Activated T-cell treated with anti-CD3 and anti-CD28 coated beads for 1 hour (primary cell): ENCODE data around the gene ATP5F1E.
A peak's percentile ranks its signal among the peaks of the same experiment; 100 is the strongest.
"Not testable (repeated sequence)": the region's sequence is repeated elsewhere in the genome, so short reads cannot be mapped to it uniquely, and the experiment has no call there.

ENCODE experiments used
- DNase-seq: peaks from one replicate; pipeline ENCODE4 v3.0.0-alpha.2; 2020; ENCODE audit warnings: low read depth

The ATP5F1E gene

DNA sequence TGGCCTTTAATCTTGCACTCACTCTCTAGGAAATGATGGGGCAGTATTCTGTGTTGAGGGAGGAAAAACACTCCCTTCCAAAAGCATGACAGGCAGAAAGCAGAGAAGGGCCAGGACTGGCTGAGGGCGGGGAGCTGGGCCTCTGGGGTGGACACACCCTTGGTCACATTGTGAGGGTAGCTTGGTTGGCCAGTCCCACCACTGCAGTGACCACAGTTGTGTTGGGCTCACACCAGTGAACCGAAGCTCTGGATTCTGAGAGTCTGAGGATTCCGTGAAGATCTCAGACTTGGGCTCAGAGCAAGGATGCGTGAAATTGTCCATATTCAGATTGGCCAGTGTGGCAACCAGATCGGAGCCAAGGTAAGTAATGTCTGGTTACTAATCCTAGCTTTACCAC, 12.9 kb downstream of the ATP5F1E start, which contains the start of gene TUBB1:
TSS of gene TUBB1 (plus strand) at position 213 of the 400 bp plus-strand sequence. CDS start at position 307, 94 bp downstream.
- no peak for DNase-seq

DNA sequence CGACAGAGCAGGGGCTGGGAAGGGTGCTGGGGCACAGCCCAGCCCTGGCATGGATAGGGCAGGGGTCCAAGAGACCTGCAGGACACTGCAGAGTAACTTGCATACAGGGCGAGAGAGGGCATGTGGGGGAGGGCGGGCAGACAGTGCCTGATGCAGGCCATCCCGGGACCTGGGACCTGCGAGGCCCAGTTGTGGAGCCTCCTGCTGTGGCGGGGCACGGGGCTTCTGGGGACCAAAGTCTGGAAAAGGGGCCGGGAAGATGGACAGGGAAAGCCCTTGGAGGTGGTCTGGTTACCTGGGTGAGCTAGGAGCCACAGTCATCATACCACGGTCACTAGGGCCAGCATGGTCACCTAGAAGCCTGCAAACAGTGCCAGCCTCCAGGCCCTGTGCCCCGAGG, 13.3 kb downstream of the ATP5F1E start:
- no peak for DNase-seq

DNA sequence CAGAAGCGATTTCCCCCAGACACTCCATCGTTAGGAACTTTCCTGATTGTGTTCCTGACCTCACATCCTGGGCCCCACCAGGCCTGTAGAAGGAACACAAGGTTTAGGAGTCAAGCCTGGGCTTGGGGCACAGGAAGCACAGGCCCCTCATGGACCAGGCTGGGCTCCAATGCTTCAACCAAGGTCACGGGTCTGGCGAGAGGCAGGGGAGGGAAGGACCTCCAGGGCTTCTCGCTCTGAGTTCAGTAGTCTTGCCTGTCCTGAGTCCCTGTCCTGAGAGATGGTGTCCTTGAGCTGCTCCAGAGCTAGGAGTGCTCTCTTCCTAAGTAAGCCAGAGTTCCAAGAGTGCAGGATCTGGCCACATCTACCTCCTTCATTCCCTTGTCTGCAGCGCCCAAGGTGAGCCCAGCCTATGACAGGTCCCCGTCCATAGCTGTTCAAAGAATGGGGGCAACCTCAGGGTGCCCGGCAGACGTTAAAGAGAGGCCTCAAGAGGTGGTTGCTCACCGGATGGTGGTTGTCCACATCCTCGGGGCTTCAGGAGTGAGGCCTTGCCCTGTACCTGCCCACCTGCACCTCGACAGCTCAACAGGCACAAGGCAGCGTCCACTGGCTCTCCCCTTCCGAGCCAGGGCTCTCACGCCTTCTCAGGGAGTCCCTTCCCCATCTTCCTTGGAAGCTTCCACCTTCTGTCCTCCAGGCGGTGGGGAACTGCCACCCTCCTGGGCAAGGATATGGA, 14.5 kb downstream of the ATP5F1E start:
- no peak for DNase-seq

DNA sequence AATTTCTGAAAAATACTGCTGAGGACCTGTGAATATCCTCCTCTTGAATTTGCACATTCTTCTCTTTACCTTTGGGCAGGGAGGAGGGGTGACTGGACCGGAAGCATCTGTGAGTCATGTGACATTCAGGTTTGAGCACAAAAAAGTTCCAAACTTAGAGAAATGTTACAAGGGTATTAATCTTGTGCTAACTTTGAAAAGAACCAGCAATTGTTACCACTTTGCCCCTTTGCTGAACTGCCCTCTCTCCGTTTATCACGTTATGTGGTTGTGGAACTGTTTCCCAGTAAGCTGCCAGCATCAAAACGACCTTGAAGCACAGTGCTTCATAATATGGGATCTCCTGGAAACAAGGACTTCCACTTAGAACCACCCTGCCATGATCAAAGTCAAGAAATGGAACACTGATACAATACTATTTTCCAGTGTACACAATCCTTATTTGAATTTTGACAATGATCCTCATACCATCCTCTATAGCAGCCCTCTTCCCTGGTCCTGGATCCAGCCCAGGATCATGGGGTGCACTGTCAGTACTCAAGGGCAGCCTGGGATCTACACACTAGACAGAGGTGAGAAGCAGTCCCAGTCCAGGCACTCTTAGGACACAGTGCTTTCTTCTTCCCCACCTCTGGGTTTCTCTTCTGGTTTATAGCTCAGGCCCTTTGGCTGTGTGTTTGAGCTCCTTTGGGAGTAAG, 15.2 kb downstream of the ATP5F1E start:
- no peak for DNase-seq

DNA sequence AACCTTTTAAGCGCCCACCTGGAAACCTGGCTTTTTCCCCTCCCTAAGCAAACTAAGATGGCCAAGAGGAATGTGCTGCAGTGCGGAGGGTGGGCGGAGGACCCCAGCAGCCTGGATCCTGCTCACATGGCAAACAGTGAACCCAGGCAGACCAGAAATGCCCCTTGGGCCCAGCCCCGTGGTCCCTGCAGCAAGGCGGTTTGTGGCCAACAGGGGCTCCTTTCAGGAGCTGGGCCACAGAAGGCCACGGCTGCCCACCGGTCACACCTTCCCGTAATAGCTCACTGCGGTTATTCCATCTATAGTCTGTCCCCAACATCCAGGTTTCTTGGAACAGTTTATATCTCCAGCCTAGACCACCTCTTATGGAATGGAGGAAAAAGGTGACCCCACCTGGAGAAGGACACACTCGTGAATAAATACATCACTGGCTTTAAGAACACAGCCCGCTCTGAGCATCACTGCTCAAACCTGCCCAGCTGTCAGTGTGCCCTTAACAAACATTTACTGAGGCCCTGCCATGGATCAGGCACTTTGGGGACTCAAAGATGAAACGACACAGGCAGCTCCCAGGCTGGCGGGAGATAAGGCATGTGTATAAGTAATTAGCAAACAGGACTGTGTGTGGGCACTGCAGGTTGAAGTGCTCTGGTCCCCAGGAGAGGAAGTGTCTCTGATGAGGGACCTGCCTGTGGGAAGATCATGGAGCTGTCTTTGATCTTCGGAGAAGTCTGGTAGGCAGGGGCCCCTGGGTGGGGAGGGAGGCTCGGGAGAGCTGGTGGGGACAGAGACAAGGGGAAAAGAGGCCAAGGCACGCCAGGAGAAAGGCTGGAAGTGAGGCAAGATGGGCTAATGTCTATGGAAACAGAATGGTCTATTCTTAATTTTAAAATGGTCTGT, 16.1 kb downstream of the ATP5F1E start:
- no peak for DNase-seq

DNA sequence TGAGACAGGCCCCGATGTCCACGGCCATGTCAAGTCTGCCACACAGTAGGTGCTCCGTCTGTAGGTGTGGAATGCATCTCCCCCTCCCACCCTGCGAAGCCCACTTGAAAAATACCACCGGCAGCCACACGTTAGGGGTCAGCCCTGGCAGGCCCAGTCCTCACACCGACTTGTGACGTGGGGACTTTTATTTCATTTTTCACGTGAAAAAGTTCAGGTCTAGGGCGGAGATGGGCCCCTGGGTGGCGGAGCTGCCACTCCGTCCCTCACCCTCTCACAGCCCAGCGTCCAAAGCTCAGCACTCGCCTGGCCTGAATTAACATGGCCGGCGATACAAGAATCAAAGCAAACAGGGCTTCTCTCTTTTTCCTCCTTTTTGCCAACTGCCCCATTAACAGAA, 16.7 kb downstream of the ATP5F1E start:
- no peak for DNase-seq

DNA sequence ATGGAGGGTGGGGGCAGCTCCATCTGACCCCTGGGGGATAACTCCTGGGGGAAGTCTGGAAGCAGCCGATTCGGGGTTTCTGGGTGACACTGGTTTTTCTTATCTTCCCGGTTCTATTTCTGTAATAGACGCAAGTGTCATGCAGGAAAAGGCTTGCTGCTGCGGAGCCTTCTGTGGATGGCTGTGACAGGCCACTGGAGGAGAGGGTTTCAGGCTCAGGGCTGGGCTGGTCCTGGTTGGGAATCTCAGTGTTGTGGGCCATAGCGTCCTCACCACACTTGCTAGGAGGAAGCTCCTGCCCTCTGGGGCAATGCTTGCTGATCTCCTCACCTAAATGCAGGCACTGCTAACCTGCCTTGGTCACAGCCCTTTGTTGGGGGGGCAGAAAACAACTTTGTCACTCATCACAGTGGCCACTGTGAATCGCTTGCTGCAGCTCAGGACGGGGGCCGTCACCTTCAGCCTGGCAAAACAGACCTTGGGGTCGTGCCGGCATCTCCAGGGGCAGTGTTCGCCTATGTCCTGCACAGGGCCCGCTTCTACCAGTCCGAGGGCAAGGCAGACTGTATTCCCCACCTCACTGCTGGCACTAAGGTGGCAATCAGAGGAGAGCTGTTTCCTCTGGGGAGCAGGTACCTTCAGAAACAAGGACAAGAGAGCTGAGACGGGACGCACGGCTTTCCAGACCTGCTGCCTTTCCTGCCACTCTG, 17.3 kb downstream of the ATP5F1E start:
- DNase-seq = no peak

DNA sequence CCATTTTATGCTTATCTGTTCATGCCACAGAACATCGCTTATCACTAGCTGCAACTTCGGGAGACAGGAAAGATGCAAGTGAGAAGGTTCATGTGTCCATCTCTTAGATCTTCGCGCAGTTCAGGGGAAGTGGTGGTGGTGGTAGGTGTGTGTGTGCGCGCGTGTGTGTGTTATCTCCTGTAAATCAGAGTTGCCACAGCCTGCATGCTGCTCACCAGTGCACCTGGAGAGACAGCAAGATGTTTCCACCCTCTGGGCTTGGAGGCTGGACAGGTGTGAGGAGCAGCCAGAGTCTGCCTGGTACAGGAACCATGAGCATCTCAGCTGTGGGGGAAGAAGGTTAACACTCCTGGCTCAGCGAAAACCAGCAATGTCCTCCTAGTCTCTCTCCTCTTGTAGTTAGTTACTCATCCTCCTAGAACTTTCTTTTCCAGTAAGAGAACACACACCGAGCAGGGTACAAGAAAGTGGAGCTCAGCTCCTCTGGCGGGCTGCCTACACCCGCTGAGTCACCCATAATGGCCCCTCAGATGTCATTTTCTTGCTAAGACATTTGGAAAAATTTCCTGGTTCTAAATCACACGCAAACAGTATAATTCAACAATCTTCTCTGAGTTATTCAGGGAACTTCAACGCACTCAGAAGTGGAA, 18.1 kb downstream of the ATP5F1E start:
- DNase-seq = no peak

DNA sequence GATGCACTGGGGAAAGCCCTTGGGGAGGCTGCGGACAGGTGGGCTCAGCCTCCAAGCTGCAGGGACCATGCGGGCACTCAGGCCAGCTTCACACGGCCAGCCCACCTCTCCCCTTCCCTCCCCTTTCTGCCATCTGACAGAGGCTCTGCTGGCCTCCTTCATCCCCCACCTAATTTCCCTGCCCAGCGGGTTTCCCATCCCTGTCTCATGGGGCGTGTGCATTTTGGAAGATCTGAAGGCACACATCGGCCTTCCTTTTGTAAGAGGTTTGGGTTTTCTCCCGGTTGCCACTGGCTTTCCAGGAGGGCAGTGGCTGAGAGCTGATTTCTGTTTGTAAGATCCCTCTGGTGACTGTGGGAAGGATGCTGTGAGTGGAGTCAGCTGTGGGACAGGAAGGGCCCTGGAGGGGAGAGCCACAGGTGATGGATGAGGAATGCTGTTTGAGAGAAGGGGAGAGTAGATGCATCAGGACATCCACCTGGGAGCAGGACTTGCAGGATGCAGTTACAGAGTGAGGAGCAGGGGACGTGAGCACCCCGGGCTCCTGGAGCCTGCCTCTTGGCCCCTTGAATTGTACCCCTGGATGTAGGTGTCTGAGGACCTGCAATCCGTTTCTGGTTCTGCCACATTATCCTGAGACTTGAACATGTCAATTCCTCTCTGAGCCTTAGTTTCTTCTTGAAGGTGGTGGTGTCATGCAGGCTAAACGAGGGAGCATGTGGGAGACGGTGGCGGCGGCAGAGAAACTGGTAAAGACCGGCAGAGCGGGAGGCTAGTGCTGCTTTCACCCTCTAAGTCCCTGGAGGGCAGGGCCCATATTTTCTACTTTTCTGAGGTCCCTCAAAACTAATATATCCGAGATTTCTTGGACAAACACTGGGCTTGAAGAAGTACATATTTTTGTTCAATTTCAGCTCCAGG, 18.8 kb downstream of the ATP5F1E start:
- no peak for DNase-seq

DNA sequence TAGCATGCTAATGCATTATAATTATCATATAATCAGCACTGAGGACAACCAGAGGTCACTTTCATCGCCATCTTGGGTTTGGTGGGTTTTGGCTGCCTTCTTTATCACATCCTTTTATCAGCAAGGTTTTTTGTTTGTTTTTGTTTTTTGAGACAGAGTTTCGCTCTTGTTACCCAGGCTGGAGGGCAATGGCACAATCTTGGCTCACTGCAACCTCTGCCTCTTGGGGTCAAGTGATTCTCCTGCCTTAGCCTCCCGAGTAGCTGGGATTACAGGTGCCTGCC, 20.3 kb downstream of the ATP5F1E start:
- DNase-seq = not testable (repeated sequence)

DNA sequence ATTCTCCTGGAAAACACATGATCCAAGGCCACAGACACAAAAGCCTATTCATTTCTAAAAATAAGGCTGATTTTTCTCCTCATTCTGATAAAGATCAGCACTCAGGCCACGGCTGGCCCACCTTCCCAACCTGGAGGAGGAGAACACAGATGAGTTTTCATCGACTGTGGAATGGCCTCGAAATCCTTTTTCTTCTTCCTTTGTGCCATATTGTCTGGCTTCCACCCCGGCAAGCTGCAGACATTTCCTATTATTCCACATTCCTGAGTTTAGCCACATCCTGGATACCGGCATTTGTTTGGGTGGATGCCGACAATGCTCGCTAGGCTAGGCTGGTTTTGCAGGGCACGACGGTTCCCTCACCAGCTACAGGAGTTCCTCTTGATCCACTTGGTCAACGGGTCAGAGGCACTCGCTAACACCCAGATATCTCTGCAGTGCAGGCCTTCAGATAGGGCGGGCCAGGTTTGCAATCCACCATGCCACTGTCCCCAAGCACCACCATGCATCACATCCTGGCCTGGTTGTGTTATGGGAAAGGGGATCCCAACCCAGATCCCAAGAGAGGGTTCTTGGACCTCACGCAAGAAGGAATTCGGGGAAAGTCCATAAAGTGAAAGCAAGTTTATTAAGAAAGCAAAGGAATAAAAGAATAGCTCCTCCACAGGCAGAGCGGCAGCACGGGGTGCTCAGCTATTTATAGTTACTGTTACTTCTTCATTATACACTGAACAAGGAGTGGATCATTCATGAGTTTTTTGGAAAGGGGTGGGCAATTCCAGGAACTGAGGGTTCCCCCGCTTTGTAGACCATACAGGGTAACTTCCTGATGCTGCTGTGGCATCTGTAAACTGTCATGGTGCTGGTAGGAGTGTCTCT, 20.9 kb downstream of the ATP5F1E start:
- no peak for DNase-seq

DNA sequence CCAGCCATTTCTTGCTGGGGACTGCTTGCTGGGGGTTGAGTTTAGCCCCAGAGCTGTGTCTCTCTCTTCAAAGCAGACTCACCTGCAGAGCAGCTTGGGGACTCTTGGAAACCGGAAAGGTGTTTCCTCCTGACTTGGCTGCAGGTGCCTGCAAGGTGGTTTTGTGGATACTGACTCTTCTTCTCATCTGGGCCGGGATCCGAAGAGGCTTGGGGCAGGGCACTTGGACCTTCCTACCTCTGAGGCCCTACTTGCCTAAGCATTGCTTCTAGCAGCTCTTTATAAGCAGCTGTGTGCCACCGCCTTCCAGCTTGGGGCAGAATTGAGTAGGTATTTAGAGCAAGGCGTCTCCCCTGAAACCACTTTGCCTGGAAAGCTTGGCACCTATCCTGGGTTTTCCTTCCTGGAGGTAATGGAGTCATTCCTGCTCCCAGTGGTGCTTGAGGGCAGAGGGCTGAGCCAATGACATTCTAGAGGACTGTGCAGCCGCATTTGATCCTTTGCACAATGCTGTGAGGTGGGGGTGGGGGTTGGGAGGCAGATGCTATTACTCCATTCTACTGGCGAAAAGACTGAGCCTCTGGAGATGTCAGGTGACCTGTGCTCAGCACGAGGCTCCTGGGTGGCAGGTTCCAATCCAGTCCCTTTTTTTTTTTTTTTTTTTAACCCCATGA, 21.7 kb downstream of the ATP5F1E start:
- no peak for DNase-seq

DNA sequence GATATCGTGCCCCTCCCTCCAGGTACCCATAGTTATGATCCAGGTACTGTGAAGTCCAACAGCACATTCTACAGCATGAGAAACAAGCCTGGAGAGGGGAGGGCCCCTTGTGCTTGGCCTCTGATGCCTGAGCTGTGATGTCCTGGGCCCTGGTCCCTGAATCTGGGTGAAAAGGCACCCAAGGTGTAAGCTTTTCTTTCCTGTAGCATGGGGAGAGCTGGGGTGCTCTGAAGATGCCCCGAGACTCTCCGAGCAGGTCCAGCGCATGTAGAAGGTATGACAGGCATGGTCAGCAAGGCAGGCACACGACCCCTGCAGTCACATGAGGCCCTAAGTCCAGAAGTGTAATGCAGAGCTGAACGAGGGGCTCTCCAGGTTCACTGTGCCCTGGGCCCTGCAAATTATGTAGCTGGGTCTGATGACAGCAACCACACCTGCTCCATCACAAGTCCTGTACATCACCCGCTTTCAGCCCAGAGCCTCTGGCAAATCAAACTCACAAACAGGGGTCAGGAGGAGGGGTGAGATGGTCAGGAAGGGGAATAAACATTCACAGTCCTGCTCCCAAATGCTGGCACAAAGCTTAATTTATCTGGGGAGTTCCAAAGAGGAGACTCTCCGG, 23.3 kb downstream of the ATP5F1E start:
- no peak for DNase-seq

DNA sequence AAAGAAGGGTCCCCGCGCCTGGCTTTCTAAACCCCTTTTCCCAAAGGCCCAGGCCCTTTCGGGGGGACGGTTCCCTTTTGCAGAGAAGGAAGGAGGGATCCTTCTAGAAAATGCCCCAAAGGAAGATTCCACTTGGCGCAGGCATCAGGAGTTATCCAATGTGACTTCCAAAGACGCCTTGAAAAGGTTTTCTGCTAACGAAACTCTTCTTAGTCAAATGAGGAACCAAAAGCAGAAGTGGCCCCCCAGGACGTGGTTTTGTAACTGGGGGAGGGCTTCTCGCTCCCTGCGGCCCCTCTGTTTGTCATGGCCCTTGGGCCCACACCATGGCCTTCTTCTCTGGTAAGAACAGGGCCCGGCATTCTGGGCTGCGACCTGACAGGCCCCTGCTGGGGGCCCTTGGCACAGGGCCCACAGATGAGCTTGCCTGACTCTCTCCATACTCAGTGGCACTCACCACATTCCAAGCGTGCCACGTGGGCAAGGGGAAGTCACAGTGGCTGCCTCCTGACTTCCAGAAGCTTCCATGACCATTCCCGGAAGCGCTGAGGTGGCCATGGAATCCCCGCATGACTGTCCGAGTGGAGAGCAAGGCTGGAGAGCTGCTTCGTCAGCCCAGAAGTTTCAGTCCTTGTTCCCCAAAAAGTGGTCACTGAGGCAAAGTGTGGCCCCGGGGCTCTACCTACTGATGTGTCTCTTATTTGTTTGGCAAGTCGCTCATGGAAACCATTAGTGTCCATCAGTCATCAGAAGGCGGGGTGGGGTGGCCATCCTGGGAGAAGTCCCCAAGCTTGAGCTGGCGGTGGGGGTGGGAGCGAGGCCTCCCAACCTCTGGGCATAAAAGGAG, 24.2 kb downstream of the ATP5F1E start:
- no peak for DNase-seq

DNA sequence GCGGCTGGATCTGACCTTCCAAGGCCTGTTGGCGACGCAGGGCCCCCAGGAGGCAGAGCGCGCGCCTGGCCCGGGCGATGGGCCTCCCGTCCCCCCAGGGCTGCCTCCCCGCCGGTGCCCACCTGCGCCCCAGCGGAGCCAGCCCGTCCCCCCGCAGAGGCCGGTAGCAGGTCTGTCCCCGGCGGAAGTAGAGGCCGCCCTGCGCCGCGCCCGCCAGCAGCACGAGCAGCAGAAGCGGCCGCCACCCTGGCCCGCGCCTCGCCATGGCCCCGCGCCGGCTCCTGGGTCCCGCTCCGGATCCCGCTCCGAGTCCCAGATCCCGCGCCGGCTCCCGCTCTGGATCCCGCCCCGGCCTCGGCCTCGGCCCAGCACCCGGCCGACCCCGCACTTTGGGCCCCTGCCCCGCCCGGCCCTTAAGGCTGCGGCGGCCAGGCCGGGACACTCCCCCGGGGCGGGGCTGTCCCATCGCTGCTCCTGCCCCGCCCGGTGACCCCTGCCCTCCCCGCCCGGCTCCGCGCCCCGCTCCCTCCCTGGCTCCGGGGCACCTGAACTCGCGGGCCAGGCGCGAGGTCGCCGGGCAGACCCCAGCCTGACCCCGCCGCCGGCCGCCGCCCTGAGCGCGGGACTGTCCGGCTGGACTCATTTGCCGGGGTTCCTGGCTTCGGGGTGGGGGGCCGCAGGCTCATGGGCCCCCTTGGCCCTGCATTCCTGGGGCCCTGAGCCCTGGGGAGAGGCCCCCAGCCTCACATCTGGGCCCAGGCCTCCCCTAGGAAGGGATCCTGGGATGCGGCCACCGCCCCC, 25.1 kb downstream of the ATP5F1E start, which contains the start of gene CTSZ:
TSS of gene CTSZ (minus strand) at position 391 of the 801 bp plus-strand sequence. CDS start at position 265, 126 bp downstream.
- DNase-seq = peak; percentile 17

DNA sequence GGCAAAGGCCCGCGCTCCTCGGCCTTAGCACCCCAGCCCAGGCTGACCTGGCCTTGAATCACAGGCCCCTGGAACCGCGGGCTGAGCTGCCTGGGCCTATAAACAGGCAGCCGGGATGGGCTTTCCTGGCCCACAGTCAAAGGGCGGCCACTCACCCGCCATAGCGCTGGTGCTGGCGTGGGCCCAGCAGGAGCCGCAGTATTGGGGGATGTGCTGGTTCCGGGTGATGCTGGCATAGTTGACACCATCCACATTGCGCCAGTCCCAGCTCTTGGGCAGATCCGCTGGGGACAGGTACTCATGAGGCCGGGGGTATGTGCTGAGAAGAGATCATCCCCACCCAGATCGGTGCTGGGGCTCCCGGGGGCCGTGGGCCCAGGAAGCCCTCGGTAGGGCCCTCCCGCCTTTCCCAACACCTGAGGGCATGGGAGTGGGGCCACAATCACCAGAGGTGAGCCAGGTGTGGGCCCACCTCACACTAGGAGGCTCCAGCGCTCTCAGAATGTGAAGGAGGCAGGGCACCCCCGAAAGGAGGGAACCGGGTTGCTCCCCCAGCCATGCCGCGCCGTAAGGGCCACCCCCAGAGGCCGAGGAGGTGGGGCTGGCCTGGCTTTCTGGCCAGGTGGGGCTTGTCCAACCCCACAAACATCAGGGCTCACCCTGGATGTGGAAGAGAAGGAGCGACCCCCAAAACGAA, 25.8 kb downstream of the ATP5F1E start:
- no peak for DNase-seq
